Activated B cell treated with CpG ODN at 0.5 μM for 24 hours (primary cell): ENCODE data around the gene HSD17B8. TPM values are rescaled to one million over a fixed set of nuclear protein-coding genes. Genes with fewer than 3 reads are reported as not detected.
A peak's percentile ranks its signal among the peaks of the same experiment; 100 is the strongest.

ENCODE experiments used
- ATAC-seq: fragments of 200-7000 bp; cut with Tn5 transposase; one replicate; pipeline ENCODE4 v1.10.0; 2021; ENCODE audit warnings: low read depth, mild to moderate bottlenecking, moderate library complexity
- CTCF ChIA-PET: fragments of 350-600 bp; sonication (Branson Sonifier 250); formaldehyde crosslinking; loops from one replicate; lab custom pipeline; 2021; ENCODE audit warnings: antibody characterized with exemption; lab: Charles Lee
- POLR2A ChIA-PET: fragments of 350-600 bp; sonication (Branson Sonifier 250); formaldehyde crosslinking; loops from one replicate; lab custom pipeline; 2021; ENCODE audit warnings: antibody characterized with exemption; lab: Charles Lee
- DNase-seq: peaks from one replicate; pipeline ENCODE4 v3.0.0; 2022
- H3K27ac Mint-ChIP-seq: one replicate; pipeline ENCODE4 v1.8.0; 2020; ENCODE audit warnings: mixed read lengths
- H3K27me3 Mint-ChIP-seq: one replicate; pipeline ENCODE4 v1.8.0; 2021; ENCODE audit warnings: mixed read lengths
- H3K36me3 Mint-ChIP-seq: one replicate; pipeline ENCODE4 v1.8.0; 2021; ENCODE audit warnings: low read depth, mixed read lengths
- H3K4me1 Mint-ChIP-seq: one replicate; pipeline ENCODE4 v1.8.0; 2021; ENCODE audit warnings: mixed read lengths
- H3K4me3 Mint-ChIP-seq: one replicate; pipeline ENCODE4 v1.8.0; 2020; ENCODE audit warnings: mild to moderate bottlenecking, mixed read lengths
- H3K9me3 Mint-ChIP-seq: one replicate; pipeline ENCODE4 v1.8.0; 2020; ENCODE audit warnings: mixed read lengths
- intact Hi-C: fragments of 100-400 bp; cut with micrococcal nuclease; formaldehyde crosslinking; loops from one replicate; pipeline ENCODE4 v1.15.1; 2024
- total RNA-seq: library from RNA; stranded (reverse); gene quantifications from 2 replicates; pipeline ENCODE4 v1.2.3, GENCODE V29; 2022
- TF ChIP-seq, protein P1 (sequence below): fragments of 200-600 bp; IDR thresholded peaks from one replicate; pipeline ENCODE4 v1.8.0; 2022; ENCODE audit warnings: antibody characterized with exemption, mild to moderate bottlenecking

Gene HSD17B8
- total RNA-seq = 12.3 TPM in 2 replicates

DNA sequence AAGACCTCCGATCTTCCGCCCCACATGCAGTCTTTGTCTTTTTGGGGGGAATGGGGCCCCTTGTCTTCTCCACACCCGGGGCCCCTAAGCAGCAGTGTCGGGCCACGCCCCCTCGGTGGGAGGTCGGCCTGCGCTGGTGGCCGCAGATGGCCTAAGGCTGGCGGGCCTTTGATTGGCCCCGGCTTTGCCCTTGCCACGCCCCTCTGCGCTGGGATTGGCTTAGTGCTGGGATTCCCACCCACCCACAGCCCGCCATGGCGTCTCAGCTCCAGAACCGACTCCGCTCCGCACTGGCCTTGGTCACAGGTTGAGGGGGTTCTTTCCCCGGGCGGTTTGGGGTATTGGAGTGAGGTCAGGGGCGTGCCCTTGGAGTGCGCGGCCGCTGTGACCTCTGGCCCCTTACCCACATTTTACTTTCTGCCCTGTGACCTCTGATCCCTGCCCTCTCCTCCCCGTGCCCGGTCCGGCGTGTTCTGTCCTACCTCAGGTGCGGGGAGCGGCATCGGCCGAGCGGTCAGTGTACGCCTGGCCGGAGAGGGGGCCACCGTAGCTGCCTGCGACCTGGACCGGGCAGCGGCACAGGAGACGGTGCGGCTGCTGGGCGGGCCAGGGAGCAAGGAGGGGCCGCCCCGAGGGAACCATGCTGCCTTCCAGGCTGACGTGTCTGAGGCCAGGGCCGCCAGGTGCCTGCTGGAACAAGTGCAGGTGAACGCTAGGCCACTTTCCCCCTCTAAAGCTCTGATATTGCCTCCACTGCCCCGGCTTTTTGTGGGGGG is at the start of gene HSD17B8:
Gene HSD17B8, plus strand, starts transcription at position 241 of the 776 bp plus-strand sequence. Its CDS starts 14 bp downstream, at position 255.
- DNase-seq = peak; percentile 79
- Mint-ChIP-seq H3K27me3 (no peaks in the 10 kb centered on the region), H3K9me3 (no peaks in the 10 kb centered on the region), H3K27ac (peak within 1 kb of the TSS; percentile 71), H3K36me3 (peaks cover 38% of the 10 kb centered on the region), H3K4me1 (peaks cover 68% of the 10 kb centered on the region), H3K4me3 (peak within 1 kb of the TSS; percentile 87)
- intact Hi-C loops = loop anchor here (5.0 to 10.0 kb wide), 4 partner anchors 228 to 1230 kb away; partner anchors contain the start of genes AGPAT1, DXO and RNF5
- ChIA-PET CTCF (interaction anchor here (1.3 kb wide), 1 partner anchor 43 kb away, joined by 3 read pairs; no protein-coding TSS in a partner anchor), POLR2A (interaction anchor here (0.5 to 1.3 kb wide), 14 partner anchors 43 to 1621 kb away, joined by 3 to 12 read pairs (median 4); partner anchors contain the start of genes RPS18 and VPS52)
- peak; percentile 64 for ATAC-seq
- TF ChIP-seq, protein P1, sequence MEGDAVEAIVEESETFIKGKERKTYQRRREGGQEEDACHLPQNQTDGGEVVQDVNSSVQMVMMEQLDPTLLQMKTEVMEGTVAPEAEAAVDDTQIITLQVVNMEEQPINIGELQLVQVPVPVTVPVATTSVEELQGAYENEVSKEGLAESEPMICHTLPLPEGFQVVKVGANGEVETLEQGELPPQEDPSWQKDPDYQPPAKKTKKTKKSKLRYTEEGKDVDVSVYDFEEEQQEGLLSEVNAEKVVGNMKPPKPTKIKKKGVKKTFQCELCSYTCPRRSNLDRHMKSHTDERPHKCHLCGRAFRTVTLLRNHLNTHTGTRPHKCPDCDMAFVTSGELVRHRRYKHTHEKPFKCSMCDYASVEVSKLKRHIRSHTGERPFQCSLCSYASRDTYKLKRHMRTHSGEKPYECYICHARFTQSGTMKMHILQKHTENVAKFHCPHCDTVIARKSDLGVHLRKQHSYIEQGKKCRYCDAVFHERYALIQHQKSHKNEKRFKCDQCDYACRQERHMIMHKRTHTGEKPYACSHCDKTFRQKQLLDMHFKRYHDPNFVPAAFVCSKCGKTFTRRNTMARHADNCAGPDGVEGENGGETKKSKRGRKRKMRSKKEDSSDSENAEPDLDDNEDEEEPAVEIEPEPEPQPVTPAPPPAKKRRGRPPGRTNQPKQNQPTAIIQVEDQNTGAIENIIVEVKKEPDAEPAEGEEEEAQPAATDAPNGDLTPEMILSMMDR = no peak

DNA sequence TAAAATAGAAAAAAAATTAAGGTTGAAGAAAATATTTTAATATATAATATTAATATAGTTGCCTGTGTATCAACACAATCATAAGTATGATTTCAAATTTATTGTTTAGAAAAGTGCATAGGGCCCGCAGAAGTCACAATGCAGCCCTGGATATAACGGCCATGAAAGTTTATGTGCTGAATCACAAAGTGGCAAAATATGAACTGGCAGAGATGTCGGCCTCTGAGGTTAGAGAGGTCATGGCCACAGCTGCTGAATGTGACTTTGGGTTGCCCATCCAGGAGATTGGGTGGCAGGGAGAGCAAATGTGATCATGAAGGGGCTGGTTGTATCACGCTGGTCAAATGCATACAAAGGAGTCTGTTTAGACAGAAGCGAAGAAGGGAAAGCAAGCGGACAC is 47.9 kb upstream of the HSD17B8 start:
- Mint-ChIP-seq H3K4me1 (peaks cover 7% of the 10 kb centered on the region), H3K9me3 (peaks cover 2% of the 10 kb centered on the region), H3K4me3 (no peak overlapping the region), H3K36me3 (no peaks in the 10 kb centered on the region), H3K27me3 (peaks cover 6% of the 10 kb centered on the region), H3K27ac (no peak overlapping the region)
- ATAC-seq = no peak
- intact Hi-C loops = no loop called here
- TF ChIP-seq, protein P1 = no peak
- DNase-seq = no peak
- POLR2A ChIA-PET = no interaction called here
- CTCF ChIA-PET = interaction anchor here (0.9 to 1.4 kb wide), 3 partner anchors 19 to 143 kb away, joined by 3 to 9 read pairs (median 3); no protein-coding TSS in a partner anchor

DNA sequence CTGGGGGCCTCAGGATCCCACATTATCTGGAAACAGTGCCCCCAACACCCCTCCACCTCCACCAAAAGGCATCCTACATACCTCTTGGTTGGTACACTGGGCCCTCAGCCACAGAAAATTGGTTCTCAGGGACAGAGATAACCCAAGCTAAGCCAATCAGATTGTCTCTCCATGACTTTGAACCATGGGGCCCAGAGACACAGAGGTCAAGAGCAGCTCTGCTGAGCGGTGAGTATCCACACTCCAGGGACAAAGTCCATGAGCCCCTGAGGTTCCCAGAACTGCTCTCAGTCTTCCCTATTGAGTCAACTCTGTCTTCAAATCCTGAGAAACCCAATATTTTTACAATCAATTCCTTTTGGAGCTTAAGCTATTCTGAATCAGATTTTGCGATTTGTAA is 47.5 kb upstream of the HSD17B8 start:
- intact Hi-C loops = no loop called here
- Mint-ChIP-seq H3K27ac (no peak overlapping the region), H3K4me1 (peaks cover 11% of the 10 kb centered on the region), H3K27me3 (peaks cover 6% of the 10 kb centered on the region), H3K4me3 (no peak overlapping the region), H3K9me3 (no peaks in the 10 kb centered on the region), H3K36me3 (no peaks in the 10 kb centered on the region)
- TF ChIP-seq, protein P1 = no peak
- CTCF ChIA-PET = interaction anchor here (0.9 to 1.4 kb wide), 4 partner anchors 15 to 144 kb away, joined by 3 to 9 read pairs (median 4); no protein-coding TSS in a partner anchor
- no peak for DNase-seq
- POLR2A ChIA-PET = no interaction called here
- ATAC-seq = no peak

DNA sequence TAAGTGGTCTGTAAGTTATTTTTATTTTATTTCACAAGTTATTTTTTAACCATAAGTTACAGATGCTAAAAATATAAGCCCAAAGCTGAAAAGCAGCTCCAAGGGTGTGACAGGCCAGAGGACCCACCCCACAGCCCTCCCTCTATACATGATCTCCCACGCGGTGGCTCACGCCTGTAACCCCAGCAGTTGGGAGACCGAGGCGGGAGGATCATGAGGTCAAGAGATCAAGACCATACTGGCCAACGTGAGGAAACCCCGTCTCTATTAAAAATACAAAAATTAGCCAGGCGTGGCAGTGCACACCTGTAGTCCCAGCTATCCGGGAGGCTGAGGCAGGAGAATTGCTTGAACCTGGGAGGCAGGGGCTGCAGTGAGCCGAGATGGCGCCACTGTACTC is 44.4 kb upstream of the HSD17B8 start:
- H3K36me3 Mint-ChIP-seq = no peaks in the 10 kb centered on the region
- no peak overlapping the region for H3K4me3 Mint-ChIP-seq
- POLR2A ChIA-PET = interaction anchor here (0.6 to 1.9 kb wide), 2 partner anchors 40 to 89 kb away, joined by 9 to 14 read pairs; no protein-coding TSS in a partner anchor
- TF ChIP-seq, protein P1 = no peak
- peaks cover 13% of the 10 kb centered on the region for H3K4me1 Mint-ChIP-seq
- DNase-seq = no peak
- H3K9me3 Mint-ChIP-seq = no peaks in the 10 kb centered on the region
- H3K27me3 Mint-ChIP-seq = peaks cover 3% of the 10 kb centered on the region
- H3K27ac Mint-ChIP-seq = no peak overlapping the region
- ATAC-seq = no peak
- intact Hi-C loops = loop anchor here (5.0 kb wide), 2 partner anchors 43 to 137 kb away; partner anchors contain the start of gene RGL2
- CTCF ChIA-PET = interaction anchor here (1.0 to 2.7 kb wide), 5 partner anchors 10 to 160 kb away, joined by 3 to 21 read pairs (median 8); no protein-coding TSS in a partner anchor
